GM23338 (cell line): ENCODE data around the gene PCSK6. TPM values are rescaled to one million over a fixed set of nuclear protein-coding genes. Genes with fewer than 3 reads are reported as not detected.

ENCODE experiments used
- EZH2 ChIP-seq: fragments of 200-600 bp; sonication (generic); IDR thresholded peaks from one replicate; pipeline ENCODE4 v1.8.0; 2017; ENCODE audit warnings: antibody characterized with exemption, mild to moderate bottlenecking, low read depth; ENCODE audit not compliant: unreplicated experiment
- EZH2phosphoT487 ChIP-seq: fragments of 200-600 bp; sonication (generic); IDR thresholded peaks from one replicate; pipeline ENCODE4 v1.8.1; 2018; ENCODE audit warnings: antibody characterized with exemption; ENCODE audit not compliant: unreplicated experiment
- JUNB ChIP-seq: IDR thresholded peaks from one replicate; pipeline ENCODE4 v1.6.1; 2016; ENCODE audit warnings: antibody characterized with exemption; ENCODE audit not compliant: unreplicated experiment
- NANOG ChIP-seq: IDR thresholded peaks from 2 replicates; pipeline ENCODE4 v1.6.1; 2016; ENCODE audit warnings: antibody characterized with exemption, borderline replicate concordance
- POLR2AphosphoS5 ChIP-seq: IDR thresholded peaks from 2 replicates; pipeline ENCODE4 v1.6.1; 2016; ENCODE audit warnings: antibody characterized with exemption, low read depth
- REST ChIP-seq: IDR thresholded peaks from one replicate; pipeline ENCODE4 v1.6.1; 2018; ENCODE audit warnings: antibody characterized with exemption; ENCODE audit not compliant: unreplicated experiment
- ZNF114 ChIP-seq: fragments of 250-450 bp; sonication (Bioruptor Pico); IDR thresholded peaks from 2 replicates; pipeline ENCODE4 v1.5.0; 2020; ENCODE audit warnings: mild to moderate bottlenecking, moderate library complexity
- ZNF331 ChIP-seq: fragments of 250-450 bp; sonication (Bioruptor Pico); IDR thresholded peaks from 2 replicates; pipeline ENCODE4 v1.5.0; 2020; ENCODE audit warnings: low read depth, mild to moderate bottlenecking, moderate library complexity
- polyA plus RNA-seq: library from polyadenylated mRNA; unstranded; fragments of >200 nt; fragmentation: Nextera tagmentation; extraction: Ambion mirVana; gene quantifications from 2 replicates; pipeline ENCODE4 v1.2.1, GENCODE V29; 2016
- total RNA-seq: library from RNA; depleted of rRNA; stranded (reverse); fragments of >200 nt; shearing (Covaris generic); gene quantifications from 2 replicates; pipeline ENCODE4 v1.2.3, GENCODE V29; 2014
- TF ChIP-seq, protein P1 (sequence below): fragments of 250-450 bp; sonication (Bioruptor Pico); IDR thresholded peaks from 2 replicates; pipeline ENCODE4 v1.5.0; 2020; ENCODE audit warnings: mild to moderate bottlenecking, moderate library complexity
- TF ChIP-seq, protein P2 (sequence below): IDR thresholded peaks from 2 replicates; pipeline ENCODE4 v1.6.1; 2016; ENCODE audit warnings: antibody characterized with exemption

The PCSK6 gene
- total and polyA plus RNA-seq, 2 experiments from 2014 or later, result 1.7 to 6.7 TPM

DNA sequence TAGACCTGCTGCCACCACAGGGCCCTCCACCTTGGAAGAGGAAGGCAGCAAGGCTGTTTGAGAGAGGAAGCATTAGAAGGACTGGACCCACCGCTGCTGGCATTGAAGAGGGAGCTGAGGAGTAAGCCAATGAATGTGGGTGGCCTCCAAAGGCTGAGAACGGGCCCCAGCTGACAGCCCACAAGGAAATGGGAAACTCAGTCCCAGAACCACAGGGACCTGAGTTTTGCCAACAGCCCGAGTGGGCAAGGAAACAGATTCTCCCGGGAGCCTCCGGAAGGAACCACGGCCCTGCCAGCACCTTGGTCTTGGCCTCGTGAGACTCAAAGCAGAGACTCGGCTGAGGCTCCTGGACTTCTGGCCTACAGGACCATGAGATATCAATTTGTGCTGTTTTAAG, 99.0 kb downstream of the PCSK6 start (continued):
- TF ChIP-seq, protein P1, sequence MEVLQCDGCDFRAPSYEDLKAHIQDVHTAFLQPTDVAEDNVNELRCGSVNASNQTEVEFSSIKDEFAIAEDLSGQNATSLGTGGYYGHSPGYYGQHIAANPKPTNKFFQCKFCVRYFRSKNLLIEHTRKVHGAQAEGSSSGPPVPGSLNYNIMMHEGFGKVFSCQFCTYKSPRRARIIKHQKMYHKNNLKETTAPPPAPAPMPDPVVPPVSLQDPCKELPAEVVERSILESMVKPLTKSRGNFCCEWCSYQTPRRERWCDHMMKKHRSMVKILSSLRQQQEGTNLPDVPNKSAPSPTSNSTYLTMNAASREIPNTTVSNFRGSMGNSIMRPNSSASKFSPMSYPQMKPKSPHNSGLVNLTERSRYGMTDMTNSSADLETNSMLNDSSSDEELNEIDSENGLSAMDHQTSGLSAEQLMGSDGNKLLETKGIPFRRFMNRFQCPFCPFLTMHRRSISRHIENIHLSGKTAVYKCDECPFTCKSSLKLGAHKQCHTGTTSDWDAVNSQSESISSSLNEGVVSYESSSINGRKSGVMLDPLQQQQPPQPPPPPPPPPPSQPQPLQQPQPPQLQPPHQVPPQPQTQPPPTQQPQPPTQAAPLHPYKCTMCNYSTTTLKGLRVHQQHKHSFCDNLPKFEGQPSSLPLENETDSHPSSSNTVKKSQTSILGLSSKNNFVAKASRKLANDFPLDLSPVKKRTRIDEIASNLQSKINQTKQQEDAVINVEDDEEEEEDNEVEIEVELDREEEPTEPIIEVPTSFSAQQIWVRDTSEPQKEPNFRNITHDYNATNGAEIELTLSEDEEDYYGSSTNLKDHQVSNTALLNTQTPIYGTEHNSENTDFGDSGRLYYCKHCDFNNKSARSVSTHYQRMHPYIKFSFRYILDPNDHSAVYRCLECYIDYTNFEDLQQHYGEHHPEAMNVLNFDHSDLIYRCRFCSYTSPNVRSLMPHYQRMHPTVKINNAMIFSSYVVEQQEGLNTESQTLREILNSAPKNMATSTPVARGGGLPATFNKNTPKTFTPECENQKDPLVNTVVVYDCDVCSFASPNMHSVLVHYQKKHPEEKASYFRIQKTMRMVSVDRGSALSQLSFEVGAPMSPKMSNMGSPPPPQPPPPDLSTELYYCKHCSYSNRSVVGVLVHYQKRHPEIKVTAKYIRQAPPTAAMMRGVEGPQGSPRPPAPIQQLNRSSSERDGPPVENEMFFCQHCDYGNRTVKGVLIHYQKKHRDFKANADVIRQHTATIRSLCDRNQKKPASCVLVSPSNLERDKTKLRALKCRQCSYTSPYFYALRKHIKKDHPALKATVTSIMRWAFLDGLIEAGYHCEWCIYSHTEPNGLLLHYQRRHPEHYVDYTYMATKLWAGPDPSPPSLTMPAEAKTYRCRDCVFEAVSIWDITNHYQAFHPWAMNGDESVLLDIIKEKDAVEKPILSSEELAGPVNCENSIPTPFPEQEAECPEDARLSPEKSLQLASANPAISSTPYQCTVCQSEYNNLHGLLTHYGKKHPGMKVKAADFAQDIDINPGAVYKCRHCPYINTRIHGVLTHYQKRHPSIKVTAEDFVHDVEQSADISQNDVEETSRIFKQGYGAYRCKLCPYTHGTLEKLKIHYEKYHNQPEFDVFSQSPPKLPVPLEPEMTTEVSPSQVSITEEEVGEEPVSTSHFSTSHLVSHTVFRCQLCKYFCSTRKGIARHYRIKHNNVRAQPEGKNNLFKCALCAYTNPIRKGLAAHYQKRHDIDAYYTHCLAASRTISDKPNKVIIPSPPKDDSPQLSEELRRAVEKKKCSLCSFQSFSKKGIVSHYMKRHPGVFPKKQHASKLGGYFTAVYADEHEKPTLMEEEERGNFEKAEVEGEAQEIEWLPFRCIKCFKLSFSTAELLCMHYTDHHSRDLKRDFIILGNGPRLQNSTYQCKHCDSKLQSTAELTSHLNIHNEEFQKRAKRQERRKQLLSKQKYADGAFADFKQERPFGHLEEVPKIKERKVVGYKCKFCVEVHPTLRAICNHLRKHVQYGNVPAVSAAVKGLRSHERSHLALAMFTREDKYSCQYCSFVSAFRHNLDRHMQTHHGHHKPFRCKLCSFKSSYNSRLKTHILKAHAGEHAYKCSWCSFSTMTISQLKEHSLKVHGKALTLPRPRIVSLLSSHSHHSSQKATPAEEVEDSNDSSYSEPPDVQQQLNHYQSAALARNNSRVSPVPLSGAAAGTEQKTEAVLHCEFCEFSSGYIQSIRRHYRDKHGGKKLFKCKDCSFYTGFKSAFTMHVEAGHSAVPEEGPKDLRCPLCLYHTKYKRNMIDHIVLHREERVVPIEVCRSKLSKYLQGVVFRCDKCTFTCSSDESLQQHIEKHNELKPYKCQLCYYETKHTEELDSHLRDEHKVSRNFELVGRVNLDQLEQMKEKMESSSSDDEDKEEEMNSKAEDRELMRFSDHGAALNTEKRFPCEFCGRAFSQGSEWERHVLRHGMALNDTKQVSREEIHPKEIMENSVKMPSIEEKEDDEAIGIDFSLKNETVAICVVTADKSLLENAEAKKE (CRISPR knock-in tag), result no peak
- no peak for TF ChIP-seq REST
- TF ChIP-seq NANOG, result no peak
- no peak for TF ChIP-seq POLR2AphosphoS5
- TF ChIP-seq ZNF114 (CRISPR knock-in tag), result no peak
- no peak for TF ChIP-seq EZH2phosphoT487
- no peak for TF ChIP-seq JUNB
- TF ChIP-seq EZH2, result no peak
- TF ChIP-seq, protein P2, sequence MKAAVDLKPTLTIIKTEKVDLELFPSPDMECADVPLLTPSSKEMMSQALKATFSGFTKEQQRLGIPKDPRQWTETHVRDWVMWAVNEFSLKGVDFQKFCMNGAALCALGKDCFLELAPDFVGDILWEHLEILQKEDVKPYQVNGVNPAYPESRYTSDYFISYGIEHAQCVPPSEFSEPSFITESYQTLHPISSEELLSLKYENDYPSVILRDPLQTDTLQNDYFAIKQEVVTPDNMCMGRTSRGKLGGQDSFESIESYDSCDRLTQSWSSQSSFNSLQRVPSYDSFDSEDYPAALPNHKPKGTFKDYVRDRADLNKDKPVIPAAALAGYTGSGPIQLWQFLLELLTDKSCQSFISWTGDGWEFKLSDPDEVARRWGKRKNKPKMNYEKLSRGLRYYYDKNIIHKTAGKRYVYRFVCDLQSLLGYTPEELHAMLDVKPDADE, result no peak
- no peak for TF ChIP-seq ZNF331 (CRISPR knock-in tag)
